Suprapubic skin (tissue), 4 donors: Measurements from ENCODE around the gene FLYWCH1.

Source experiments
- CTCF ChIP-seq, 2 donors: fragments of 200-600 bp in 1 of 2; fragments of 450-650 bp in 1 of 2; sonication (generic) in 1 of 2; IDR thresholded peaks; one replicate each; pipeline ENCODE4 v1.5.1; 2016 to 2019; ENCODE audit warnings: antibody characterized with exemption in 2 of 2, mild to moderate bottlenecking in 1 of 2, moderate library complexity in 1 of 2
- EP300 ChIP-seq: sonication (generic); formaldehyde crosslinking; IDR thresholded peaks from one replicate; pipeline ENCODE4 v1.6.1; 2017; ENCODE audit warnings: antibody characterized with exemption
- POLR2A ChIP-seq, 2 donors: fragments of 450-650 bp; IDR thresholded peaks; one replicate each; pipeline ENCODE4 v1.6.1; 2017; ENCODE audit warnings: antibody characterized with exemption in 2 of 2, mild to moderate bottlenecking in 2 of 2, moderate library complexity in 2 of 2
- POLR2AphosphoS5 ChIP-seq, 3 donors: sonication (generic); formaldehyde crosslinking; IDR thresholded peaks; one replicate each; pipeline ENCODE4 v1.6.1; 2017; ENCODE audit warnings: antibody characterized with exemption in 3 of 3

GRCh38 chr16:2963074-2963722 lies 51.5 kb downstream of the FLYWCH1 start:
- no peak for TF ChIP-seq CTCF (IDR thresholded peaks at IDR 0.05)
- no peak for TF ChIP-seq POLR2AphosphoS5 (IDR thresholded peaks at IDR 0.05)
- TF ChIP-seq EP300 = no peak
- TF ChIP-seq POLR2A (IDR thresholded peaks at IDR 0.05) = no peak
